ENCODE measurements around the gene H6PD. TPM values are rescaled to one million over a fixed set of nuclear protein-coding genes. Genes with fewer than 3 reads are reported as not detected.

Gene H6PD
- total RNA-seq, 1 donor from 2014 or later, result 116 TPM

GRCh38 chr1:9253453-9254105 is 19.0 kb downstream of the H6PD start:
- DNase-seq (ENCODE audit: low spot score), result no peak
- no peak for ATAC-seq

DNA sequence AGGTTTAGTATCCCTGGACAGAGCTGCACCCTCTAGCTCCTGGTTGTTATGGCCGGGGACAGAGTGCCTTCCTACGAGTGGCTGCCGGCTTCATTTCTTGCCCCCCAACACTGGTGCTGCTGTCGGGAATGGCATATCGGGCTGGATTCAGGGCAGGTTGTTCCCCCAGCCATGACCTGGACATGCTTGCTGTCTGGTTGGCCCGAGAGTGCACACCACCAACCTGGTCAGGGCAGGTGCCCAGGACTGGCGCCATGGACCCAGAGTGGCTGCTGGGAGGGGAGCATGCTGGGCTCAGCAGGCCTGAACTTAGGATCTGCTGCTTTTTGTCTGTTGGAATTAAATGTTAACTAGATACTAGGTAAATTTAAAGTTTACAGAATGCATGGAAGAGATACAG is 21.8 kb downstream of the H6PD start:
- ATAC-seq (peak; percentile 72), DNase-seq (ENCODE audit: low spot score) (peak; percentile 60)

- no peak for DNase-seq (ENCODE audit: low spot score)
Measured at GRCh38 chr1:9257851-9258250, 23.3 kb downstream of the H6PD start.

GRCh38 chr1:9258629-9259028 is 24.1 kb downstream of the H6PD start:
- ATAC-seq (no peak), DNase-seq (ENCODE audit: low spot score) (no peak)

More at GRCh38 chr1:9257851-9258250, 23.3 kb downstream of the H6PD start:
- no peak for ATAC-seq

DNA sequence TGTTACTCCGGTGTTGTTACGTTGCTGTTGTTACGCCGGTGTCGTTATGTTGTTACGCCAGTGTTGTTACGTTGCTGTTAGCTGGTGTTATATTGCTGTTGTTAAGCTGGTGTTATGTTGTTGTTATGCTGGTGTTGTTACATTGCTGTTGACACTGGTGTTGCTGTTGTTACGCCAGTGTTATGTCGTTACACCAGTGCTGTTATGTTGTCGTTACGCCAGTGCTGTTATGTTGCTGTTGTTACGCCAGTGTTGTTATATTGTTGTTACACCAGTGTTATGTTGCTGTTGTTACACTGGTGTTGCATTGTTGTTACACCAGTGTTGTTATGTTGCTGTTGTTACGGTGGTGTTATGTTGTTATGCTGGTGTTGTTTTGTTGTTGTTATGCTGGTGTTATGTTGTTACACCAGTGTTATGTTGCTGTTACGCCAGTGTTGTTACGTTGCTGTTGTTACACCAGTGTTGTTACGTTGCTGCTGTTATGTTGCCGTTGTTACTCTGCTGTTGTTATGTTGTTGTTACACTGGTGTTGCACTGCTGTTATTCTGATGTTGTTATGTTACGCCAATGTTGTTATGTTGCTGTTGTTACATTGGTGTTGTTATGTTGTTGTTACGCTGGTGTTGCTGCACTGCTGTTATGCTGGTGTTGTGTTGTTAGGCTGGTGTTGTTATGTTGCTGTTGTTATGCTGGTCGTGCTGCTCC is 25.6 kb downstream of the H6PD start:
- no peak for ATAC-seq
- no peak for DNase-seq (ENCODE audit: low spot score)

GRCh38 chr1:9261496-9261895 is 26.9 kb downstream of the H6PD start:
- no peak for ATAC-seq
- DNase-seq (ENCODE audit: low spot score), result no peak

GRCh38 chr1:9262096-9262986 is 27.8 kb downstream of the H6PD start:
- DNase-seq (ENCODE audit: low spot score) (peak; percentile 43), ATAC-seq (peak; percentile 17)

DNA sequence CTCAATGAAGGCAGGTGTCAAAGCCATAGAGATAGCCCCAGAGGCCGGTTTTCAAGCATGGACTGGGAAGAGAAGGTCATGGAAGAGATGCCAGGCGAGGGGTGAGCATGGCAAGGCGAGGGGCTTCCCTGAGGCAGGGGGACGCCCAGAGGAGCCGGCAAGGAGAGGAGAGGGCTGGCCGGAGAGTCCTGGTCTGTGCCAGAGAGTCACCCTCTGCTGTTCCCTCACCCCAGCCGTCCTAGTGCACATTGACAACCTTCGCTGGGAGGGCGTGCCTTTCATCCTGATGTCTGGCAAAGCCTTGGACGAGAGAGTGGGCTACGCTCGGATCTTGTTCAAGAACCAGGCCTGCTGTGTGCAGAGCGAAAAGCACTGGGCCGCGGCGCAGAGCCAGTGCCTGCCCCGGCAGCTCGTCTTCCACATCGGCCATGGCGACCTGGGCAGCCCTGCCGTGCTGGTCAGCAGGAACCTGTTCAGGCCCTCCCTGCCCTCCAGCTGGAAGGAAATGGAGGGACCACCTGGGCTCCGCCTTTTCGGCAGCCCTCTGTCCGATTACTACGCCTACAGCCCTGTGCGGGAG is 28.8 kb downstream of the H6PD start:
- ATAC-seq (peak; percentile 22), DNase-seq (ENCODE audit: low spot score) (no peak)

GRCh38 chr1:9263984-9264872 is 29.7 kb downstream of the H6PD start:
- ATAC-seq (peak; percentile 81), DNase-seq (ENCODE audit: low spot score) (peak; percentile 75)

- no peak for DNase-seq (ENCODE audit: low spot score)
- ATAC-seq, result no peak
Measured at GRCh38 chr1:9265037-9265436, 30.5 kb downstream of the H6PD start.

- ATAC-seq (no peak), DNase-seq (ENCODE audit: low spot score) (no peak)
Measured at GRCh38 chr1:9265968-9266367, 31.4 kb downstream of the H6PD start.

DNA sequence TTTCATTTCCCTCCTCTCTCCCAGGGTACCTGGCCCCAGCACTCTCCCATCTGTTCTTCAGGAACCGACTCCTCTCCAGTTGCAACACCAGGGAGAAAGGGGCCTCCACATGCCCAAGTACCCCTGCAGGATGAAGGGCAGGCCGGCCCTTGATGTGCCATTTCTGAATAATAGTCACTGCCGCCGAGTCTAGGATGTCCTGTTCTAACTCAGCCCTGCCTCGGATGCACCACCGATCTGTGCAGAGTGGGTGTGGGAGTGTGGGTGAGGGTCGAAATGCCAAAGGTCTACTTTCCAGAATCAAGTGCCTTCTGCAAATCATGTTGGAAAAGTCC is 32.7 kb downstream of the H6PD start:
- no peak for ATAC-seq
- DNase-seq (ENCODE audit: low spot score), result no peak

DNA sequence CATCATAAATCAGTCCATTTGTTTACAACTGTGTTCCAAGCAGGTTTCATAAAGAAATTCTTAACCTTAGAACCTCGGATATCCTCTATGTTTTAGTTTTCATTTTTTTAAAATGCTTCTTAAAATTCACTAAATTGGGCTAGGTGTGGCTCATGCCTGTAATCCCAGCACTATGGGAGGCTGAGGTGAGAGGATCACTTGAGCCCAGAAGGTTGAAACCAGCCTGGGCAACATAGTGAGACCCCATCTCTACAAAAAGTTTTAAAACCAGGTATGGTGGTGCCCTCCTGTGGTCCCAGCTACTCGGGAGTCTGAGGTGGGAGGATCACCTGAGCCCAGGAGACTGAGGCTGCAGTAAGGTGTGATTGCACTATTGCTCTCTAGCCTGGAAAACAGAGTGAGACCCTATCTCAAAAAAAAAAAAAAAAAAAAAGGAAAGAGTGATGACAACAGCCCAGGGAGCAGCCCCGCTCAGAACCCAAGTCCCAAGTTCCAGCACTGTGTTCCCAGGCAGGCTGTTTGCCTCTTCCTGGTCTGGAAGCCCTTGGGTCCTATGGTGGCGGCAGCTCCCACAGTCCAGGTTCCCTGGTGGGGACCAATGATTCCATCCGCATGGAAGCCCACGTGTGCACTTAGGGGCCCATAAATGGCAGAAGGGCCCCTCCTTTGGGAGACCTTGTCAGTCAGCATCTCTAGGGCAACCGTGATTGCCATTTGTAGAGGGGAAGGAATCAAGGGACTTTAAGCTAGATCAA is 33.4 kb downstream of the H6PD start:
- ATAC-seq (no peak), DNase-seq (ENCODE audit: low spot score) (no peak)

GRCh38 chr1:9269078-9269501 is 34.5 kb downstream of the H6PD start:
- ATAC-seq (no peak), DNase-seq (ENCODE audit: low spot score) (no peak)

DNA sequence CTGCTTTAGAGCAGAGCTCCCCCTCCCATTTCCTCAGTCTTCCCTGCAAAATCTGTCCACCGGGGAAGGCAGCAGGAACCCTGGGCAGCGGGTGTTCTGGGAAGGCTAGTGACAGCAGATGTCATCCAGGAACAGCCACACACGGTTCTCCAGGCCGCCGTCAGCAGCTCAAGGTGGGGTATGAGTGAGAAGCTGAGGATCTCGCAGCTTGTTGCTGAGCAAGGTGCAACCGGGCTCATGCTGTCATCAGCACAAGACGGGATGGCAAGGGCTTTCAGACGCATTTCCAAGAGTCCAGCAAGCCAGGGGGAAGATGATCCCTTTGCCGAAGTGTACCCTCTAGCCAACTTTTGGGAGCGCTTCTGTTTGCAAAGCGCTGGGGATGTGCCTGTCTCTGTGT is 35.1 kb downstream of the H6PD start:
- DNase-seq (ENCODE audit: low spot score), result no peak
- ATAC-seq, result no peak

- ATAC-seq (peak; percentile 8), DNase-seq (ENCODE audit: low spot score) (peak; percentile 44)
Measured at GRCh38 chr1:9270290-9270883, 35.8 kb downstream of the H6PD start.

DNA sequence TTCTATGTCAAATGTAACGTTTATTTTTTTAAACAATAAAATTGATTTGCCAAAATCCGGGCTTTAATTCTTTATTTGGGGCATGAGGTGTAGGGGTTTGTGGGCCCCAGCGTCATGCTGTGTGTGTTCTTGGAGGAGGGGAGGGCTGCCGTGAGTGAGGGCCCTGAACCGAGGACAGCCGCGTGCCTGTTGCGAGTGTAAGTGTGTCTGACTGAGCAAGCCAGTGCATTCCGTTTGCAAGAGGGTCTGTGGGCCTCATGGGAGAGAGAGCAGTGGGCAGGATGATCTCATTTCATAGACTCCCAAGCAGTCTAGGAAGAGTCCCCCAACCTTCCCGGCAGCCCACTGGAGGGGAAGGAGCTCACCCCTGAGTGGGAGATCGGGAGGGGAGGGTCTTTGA is 36.7 kb downstream of the H6PD start:
- ATAC-seq (no peak), DNase-seq (ENCODE audit: low spot score) (no peak)

DNA sequence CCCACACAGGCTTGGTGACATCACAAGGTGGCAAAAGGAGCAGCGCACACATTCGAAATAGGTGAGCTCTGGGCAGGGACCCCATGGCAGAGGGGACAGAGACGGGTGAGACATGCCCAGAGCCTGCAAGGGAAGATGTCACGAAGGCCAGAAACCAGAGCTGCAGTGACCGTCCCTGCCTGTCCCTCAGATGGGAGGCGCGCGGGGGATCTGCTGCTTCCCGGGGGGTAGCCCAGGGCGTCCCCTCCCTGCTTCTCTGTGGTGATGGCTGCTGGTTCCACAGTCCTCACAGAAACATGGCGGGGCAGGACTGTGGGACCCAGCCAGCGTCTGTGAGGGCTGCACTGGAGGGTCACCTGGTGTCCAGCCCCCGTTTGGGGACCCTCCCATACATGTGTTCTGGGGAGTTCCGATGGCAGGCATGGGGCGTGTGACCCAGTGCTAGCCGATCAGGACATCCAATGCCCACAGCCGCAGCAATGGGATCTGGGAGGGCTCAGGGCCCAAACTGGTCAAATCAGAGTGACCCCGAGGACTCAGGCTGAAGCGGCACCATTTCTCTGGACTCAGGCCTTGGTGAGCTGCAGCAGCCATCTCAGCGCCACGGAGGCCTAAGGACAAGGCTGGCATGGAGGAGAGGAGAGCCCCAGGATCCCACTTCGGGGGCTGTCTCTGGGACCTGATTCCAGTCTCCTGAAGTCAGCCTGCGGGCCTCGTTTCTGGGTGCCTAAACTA is 37.5 kb downstream of the H6PD start:
- no peak for DNase-seq (ENCODE audit: low spot score)

DNA sequence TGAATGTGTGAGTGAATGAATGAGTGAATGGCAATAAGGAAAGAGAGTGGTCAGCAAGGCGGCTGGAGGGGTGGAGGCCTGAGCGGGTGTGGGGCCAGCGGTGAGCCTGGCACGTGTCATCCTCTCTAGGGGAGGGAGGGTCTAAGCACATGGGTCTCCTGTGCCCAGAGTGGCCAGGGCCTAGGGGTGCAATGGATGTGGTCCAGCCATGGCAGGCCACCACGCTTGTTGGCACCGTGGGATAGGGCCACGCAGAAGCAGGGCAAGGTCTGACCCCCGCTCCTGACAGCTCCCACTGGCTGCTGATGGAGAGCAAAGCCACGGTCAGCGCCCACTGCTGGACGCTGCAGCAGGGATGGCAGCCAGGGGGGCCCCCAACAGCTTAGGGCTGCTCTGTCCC is 38.6 kb downstream of the H6PD start:
- ATAC-seq, result peak; percentile 8
- no peak for DNase-seq (ENCODE audit: low spot score)

More for the DNA sequence above, 37.5 kb downstream of the H6PD start:
- ATAC-seq, result no peak
